HCT116 (cell line): Measurements from ENCODE around the gene ESD. TPM values are rescaled to one million over a fixed set of nuclear protein-coding genes. Genes with fewer than 3 reads are reported as not detected.

Source experiments
- ATAC-seq: fragments of 200-7000 bp; cut with Tn5 transposase; 2 replicates; pipeline ENCODE4 v1.9.1; 2020; ENCODE audit warnings: mild to moderate bottlenecking, moderate library complexity
- BruUV-seq: library from RNA; stranded (reverse); fragments of 400-500 nt; replicated peaks from 2 replicates; lab custom pipeline; 2021; lab: Mats Ljungman, UMichigan
- CTCF ChIA-PET: fragments of 300-600 bp; sonication (Branson Sonifier 250); formaldehyde crosslinking; loops from one replicate; lab custom pipeline; 2021; ENCODE audit warnings: antibody characterized with exemption; lab: Charles Lee
- POLR2A ChIA-PET: fragments of 300-600, 350-600 bp; sonication (Branson Sonifier 250); formaldehyde crosslinking; loops from one replicate; lab custom pipeline; 2021; ENCODE audit warnings: antibody characterized with exemption; lab: Charles Lee
- RAD21 ChIA-PET, 2 experiments: fragments of 300-600 bp; sonication (Branson Sonifier 250); formaldehyde crosslinking; loops; one replicate each; lab custom pipeline; 2023; ENCODE audit warnings: low total read pairs in 2 of 2; ENCODE audit not compliant: uncharacterized antibody in 2 of 2, unreplicated experiment in 2 of 2, low non-redundant PET in 1 of 2; lab: Charles Lee
- DNase-seq: peaks from one replicate; pipeline ENCODE4 v3.0.0-alpha.2; 2010; ENCODE audit warnings: low read depth, low spot score
- H2AFZ ChIP-seq: fragments of 200-600 bp; shearing (Covaris generic), sonication (generic); 2 replicates; pipeline ENCODE4 v1.6.1; 2017; ENCODE audit warnings: low read depth, mixed run types, mixed read lengths, antibody characterized with exemption, low read length; ENCODE audit not compliant: poor library complexity, severe bottlenecking
- H3K27ac ChIP-seq: 2 replicates; pipeline ENCODE4 v1.5.1; 2012; ENCODE audit warnings: low read depth, low read length
- H3K27me3 ChIP-seq: fragments of 200-600 bp; sonication (generic); 2 replicates; pipeline ENCODE4 v1.6.1; 2016; ENCODE audit warnings: mixed run types, low read length, mixed read lengths; ENCODE audit not compliant: insufficient read depth
- H3K36me3 ChIP-seq, 2 experiments: fragments of 200-500 bp in 1 of 2; fragments of 200-600 bp in 1 of 2; sonication (Bioruptor generic) in 1 of 2; sonication (generic) in 1 of 2; 2 replicates each; pipeline versions ENCODE4 v1.5.1 to v1.6.1; 2014 to 2016; ENCODE audit warnings: low read length in 2 of 2, inconsistent platforms in 1 of 2, mixed read lengths in 1 of 2, mixed run types in 1 of 2; ENCODE audit not compliant: insufficient read depth in 2 of 2, control insufficient read depth in 1 of 2
- H3K4me1 ChIP-seq, 2 experiments: fragments of 200-600 bp in 1 of 2; sonication (generic) in 1 of 2; 2 replicates each; pipeline versions ENCODE4 v1.5.1 to v1.6.1; 2012 to 2017; ENCODE audit warnings: low read length in 2 of 2, inconsistent platforms in 1 of 2, mild to moderate bottlenecking in 1 of 2, mixed read lengths in 1 of 2, mixed run types in 1 of 2, moderate library complexity in 1 of 2; ENCODE audit not compliant: insufficient read depth in 2 of 2, control insufficient read depth in 1 of 2
- H3K4me2 ChIP-seq: fragments of 200-600 bp; sonication (generic); 2 replicates; pipeline ENCODE4 v1.6.1; 2017; ENCODE audit warnings: mixed run types, low read length, mixed read lengths
- H3K4me3 ChIP-seq, 2 experiments: fragments of 200-600 bp in 1 of 2; sonication (generic) in 1 of 2; replicated peaks in 1 of 2; 2 replicates each; pipeline ENCODE4 v1.5.1; 2011 to 2016; ENCODE audit warnings: low read length in 2 of 2, control low read depth in 1 of 2, low read depth in 1 of 2, mild to moderate bottlenecking in 1 of 2, mixed read lengths in 1 of 2, mixed run types in 1 of 2
- H3K79me2 ChIP-seq: fragments of 200-600 bp; sonication (generic); 2 replicates; pipeline ENCODE4 v1.6.1; 2017; ENCODE audit warnings: mild to moderate bottlenecking, mixed run types, low read length, moderate library complexity, mixed read lengths; ENCODE audit not compliant: insufficient read depth
- H3K9ac ChIP-seq: fragments of 200-600 bp; sonication (generic); 2 replicates; pipeline ENCODE4 v1.6.1; 2016; ENCODE audit warnings: low read length, mixed read lengths
- H3K9me2 ChIP-seq: fragments of 200-600 bp; sonication (generic), shearing (Covaris generic); 2 replicates; pipeline ENCODE4 v1.6.1; 2017; ENCODE audit warnings: mixed run types, mild to moderate bottlenecking, moderate library complexity; ENCODE audit not compliant: insufficient read depth
- H3K9me3 ChIP-seq, 2 experiments: fragments of 200-500 bp in 1 of 2; fragments of 200-600 bp in 1 of 2; sonication (Bioruptor generic) in 1 of 2; sonication (generic) in 1 of 2; 2 replicates each; pipeline ENCODE4 v1.6.1; 2014 to 2017; ENCODE audit warnings: low read length in 2 of 2, mixed read lengths in 2 of 2, inconsistent platforms in 1 of 2, low read depth in 1 of 2, mild to moderate bottlenecking in 1 of 2, mixed run types in 1 of 2, moderate library complexity in 1 of 2; ENCODE audit not compliant: control insufficient read depth in 1 of 2, insufficient read depth in 1 of 2
- H4K20me1 ChIP-seq: fragments of 200-600 bp; sonication (generic), shearing (Covaris generic); 2 replicates; pipeline ENCODE4 v1.6.1; 2017; ENCODE audit warnings: mixed run types, mild to moderate bottlenecking, moderate library complexity; ENCODE audit not compliant: insufficient read depth
- ATF3 ChIP-seq: IDR thresholded peaks from 2 replicates; pipeline ENCODE4 v1.6.1; 2012
- CBX3 ChIP-seq: IDR thresholded peaks from 2 replicates; pipeline ENCODE4 v1.6.1; 2012; ENCODE audit warnings: low read depth
- CEBPB ChIP-seq: IDR thresholded peaks from 2 replicates; pipeline ENCODE4 v1.6.1; 2012; ENCODE audit warnings: low read depth
- CTCF ChIP-seq, 3 experiments: fragments of 200-600 bp in 1 of 3; sonication (generic) in 1 of 3; IDR thresholded peaks in 2 of 3; conservative IDR thresholded peaks in 1 of 3; 2 replicates each; pipeline ENCODE4 v1.5.1; 2012 to 2017; ENCODE audit warnings: low read depth in 2 of 3, low read length in 2 of 3, antibody characterized with exemption in 1 of 3, borderline replicate concordance in 1 of 3, control low read depth in 1 of 3, mild to moderate bottlenecking in 1 of 3, mixed read lengths in 1 of 3, mixed run types in 1 of 3, moderate library complexity in 1 of 3; ENCODE audit not compliant: insufficient read depth in 1 of 3
- ELF1 ChIP-seq: IDR thresholded peaks from 2 replicates; pipeline ENCODE4 v1.6.1; 2012; ENCODE audit warnings: low read depth, borderline replicate concordance
- EZH2 ChIP-seq: fragments of 200-600 bp; sonication (generic); IDR thresholded peaks from 2 replicates; pipeline ENCODE4 v1.6.1; 2017; ENCODE audit warnings: antibody characterized with exemption, mixed run types
- EZH2phosphoT487 ChIP-seq: fragments of 200-600 bp; IDR thresholded peaks from 2 replicates; pipeline ENCODE4 v1.6.1; 2018; ENCODE audit warnings: antibody characterized with exemption, borderline replicate concordance
- JUND ChIP-seq: IDR thresholded peaks from 2 replicates; pipeline ENCODE4 v1.6.1; 2012
- MAX ChIP-seq: IDR thresholded peaks from 2 replicates; pipeline ENCODE4 v1.6.1; 2012
- POLR2AphosphoS5 ChIP-seq: IDR thresholded peaks from 2 replicates; pipeline ENCODE4 v1.6.1; 2011; ENCODE audit warnings: mild to moderate bottlenecking, low read depth, low read length, moderate library complexity
- RAD21 ChIP-seq: IDR thresholded peaks from 2 replicates; pipeline ENCODE4 v1.6.1; 2012; ENCODE audit warnings: low read depth, mild to moderate bottlenecking
- SP1 ChIP-seq: IDR thresholded peaks from 2 replicates; pipeline ENCODE4 v1.6.1; 2012; ENCODE audit warnings: low read depth
- YY1 ChIP-seq: IDR thresholded peaks from 2 replicates; pipeline ENCODE4 v1.6.1; 2011; ENCODE audit warnings: low read length, low read depth, moderate library complexity, mild to moderate bottlenecking; ENCODE audit not compliant: insufficient replicate concordance; ENCODE audit errors: extremely low read depth
- ZBTB33 ChIP-seq: IDR thresholded peaks from 2 replicates; pipeline ENCODE4 v1.6.1; 2011; ENCODE audit warnings: mild to moderate bottlenecking, low read length, moderate library complexity; ENCODE audit not compliant: insufficient replicate concordance; ENCODE audit errors: extremely low read depth
- ZFX ChIP-seq: fragments of 450-650 bp; IDR thresholded peaks from 2 replicates; pipeline ENCODE4 v1.6.1; 2017
- ZNF274 ChIP-seq: fragments of 200-500 bp; sonication (Bioruptor generic); IDR thresholded peaks from 2 replicates; pipeline ENCODE4 v1.6.1; 2014; ENCODE audit warnings: mild to moderate bottlenecking, low read depth, low read length, inconsistent platforms
- intact Hi-C: fragments of 100-400 bp; cut with micrococcal nuclease; formaldehyde crosslinking; loops from 2 replicates; pipeline ENCODE4 v1.10.0; 2022
- total RNA-seq: library from RNA; stranded (reverse); gene quantifications from one replicate; pipeline ENCODE4 v1.2.1, GENCODE V29; 2021; ENCODE audit not compliant: unreplicated experiment

ESD gene
- total RNA-seq, 1 experiment from 2014 or later, result 111 TPM

GRCh38 chr13:46751811-46752635 is 44.9 kb downstream of the ESD start:
- Histone ChIP-seq H3K36me3 (peaks cover 4 to 5% of the 10 kb centered on the region in 2 experiments; a peak in 2 of 4 replicates), H3K79me2 (no peaks in the 10 kb centered on the region), H3K9me2 (no peaks in the 10 kb centered on the region), H4K20me1 (no peaks in the 10 kb centered on the region), H3K4me3 (no peak overlapping the region), H3K27ac (no peak overlapping the region), H3K9ac (no peak overlapping the region), H3K9me3 (no peaks in the 10 kb centered on the region), H3K4me2 (no peak overlapping the region), H3K27me3 (no peaks in the 10 kb centered on the region), H2AFZ (no peak overlapping the region), H3K4me1 (no peaks in the 10 kb centered on the region)
- ChIA-PET RAD21 (no interaction called here), POLR2A (no interaction called here), CTCF (no interaction called here)
- no peak for ATAC-seq
- no peak for DNase-seq
- no TSS peak for BruUV-seq
- intact Hi-C loops, result no loop called here
- no peak for TF ChIP-seq ELF1
- TF ChIP-seq ZFX, result no peak
- no peak for TF ChIP-seq EZH2phosphoT487
- no peak for TF ChIP-seq SP1
- no peak for TF ChIP-seq MAX
- no peak for TF ChIP-seq CEBPB
- TF ChIP-seq YY1, result no peak
- TF ChIP-seq CBX3, result no peak
- TF ChIP-seq EZH2, result no peak
- TF ChIP-seq POLR2AphosphoS5, result no peak
- no peak for TF ChIP-seq RAD21
- no peak for TF ChIP-seq ZBTB33
- TF ChIP-seq JUND, result no peak
- TF ChIP-seq CTCF (IDR thresholded peaks at IDR 0.05 in 2 of 3, conservative IDR thresholded peaks at IDR 0.05 in 1 of 3; ENCODE audit: borderline replicate concordance in 1 of 3, insufficient read depth in 1 of 3, low read depth in 2 of 3, low read length in 2 of 3), result no peak
- no peak for TF ChIP-seq ZNF274
- TF ChIP-seq ATF3, result no peak
